HG03196 (cell line): ENCODE measurements around the gene UGT1A10.
"Not testable (repeated sequence)": the region's sequence is repeated elsewhere in the genome, so short reads cannot be mapped to it uniquely, and the experiment has no call there.

Source experiments
- ATAC-seq: cut with Tn5 transposase; IDR thresholded peaks from one replicate; pipeline ENCODE4 v1.9.1; 2021; ENCODE audit not compliant: unreplicated experiment

Gene UGT1A10

DNA sequence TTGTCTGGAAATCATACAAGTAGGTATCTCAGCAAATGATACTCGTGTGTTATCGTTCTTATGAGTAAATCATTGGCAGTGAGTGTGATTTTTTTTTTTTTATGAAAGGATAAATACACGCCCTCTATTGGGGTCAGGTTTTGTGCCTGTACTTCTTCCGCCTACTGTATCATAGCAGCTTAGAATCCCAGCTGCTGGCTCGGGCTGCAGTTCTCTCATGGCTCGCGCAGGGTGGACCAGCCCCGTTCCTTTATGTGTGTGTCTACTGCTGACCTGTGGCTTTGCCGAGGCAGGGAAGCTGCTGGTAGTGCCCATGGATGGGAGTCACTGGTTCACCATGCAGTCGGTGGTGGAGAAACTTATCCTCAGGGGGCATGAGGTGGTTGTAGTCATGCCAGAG lies at the start of gene UGT1A10:
TSS of gene UGT1A10 (plus strand) at position 143 of the 400 bp plus-strand sequence. CDS start at position 218, 75 bp downstream.
- not testable (repeated sequence) for ATAC-seq

DNA sequence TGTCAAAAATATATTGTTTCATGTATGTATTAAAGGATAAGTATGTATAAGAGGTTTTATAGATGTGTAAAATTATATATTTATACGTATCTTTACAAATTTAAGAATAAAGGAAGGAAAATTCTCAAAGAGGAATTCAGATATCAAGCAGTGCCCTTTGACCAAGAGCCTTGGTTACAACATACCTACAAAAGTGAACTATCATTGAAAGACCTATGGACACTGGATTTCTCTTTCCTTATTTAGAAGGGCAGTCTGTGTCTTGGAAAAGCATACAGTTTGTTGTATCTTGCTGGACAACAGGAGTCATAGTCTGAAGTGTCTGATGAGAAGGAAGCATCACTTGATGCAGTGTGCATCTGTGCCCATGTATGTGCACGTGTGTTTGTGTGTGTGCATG lies 47.8 kb upstream of the UGT1A10 start:
- no peak for ATAC-seq

DNA sequence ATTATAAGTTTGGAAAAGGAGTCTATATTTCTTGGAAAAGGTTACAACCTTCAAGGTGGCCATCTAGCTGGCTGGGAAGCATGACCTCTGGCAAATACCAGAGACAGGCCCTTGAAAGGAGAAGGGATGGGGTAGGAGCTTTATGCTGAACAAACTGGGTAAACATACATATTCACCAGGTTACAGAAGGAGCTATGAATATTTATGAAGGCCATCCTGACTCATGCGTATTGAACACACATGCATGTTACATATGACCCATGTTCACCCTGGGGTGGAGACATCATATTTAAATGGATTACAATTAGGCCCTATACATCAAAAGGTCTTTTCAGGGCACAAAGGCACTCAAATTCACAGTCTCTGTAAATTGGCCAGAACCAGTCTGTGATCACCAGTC lies 43.5 kb upstream of the UGT1A10 start:
- ATAC-seq: not testable (repeated sequence)

DNA sequence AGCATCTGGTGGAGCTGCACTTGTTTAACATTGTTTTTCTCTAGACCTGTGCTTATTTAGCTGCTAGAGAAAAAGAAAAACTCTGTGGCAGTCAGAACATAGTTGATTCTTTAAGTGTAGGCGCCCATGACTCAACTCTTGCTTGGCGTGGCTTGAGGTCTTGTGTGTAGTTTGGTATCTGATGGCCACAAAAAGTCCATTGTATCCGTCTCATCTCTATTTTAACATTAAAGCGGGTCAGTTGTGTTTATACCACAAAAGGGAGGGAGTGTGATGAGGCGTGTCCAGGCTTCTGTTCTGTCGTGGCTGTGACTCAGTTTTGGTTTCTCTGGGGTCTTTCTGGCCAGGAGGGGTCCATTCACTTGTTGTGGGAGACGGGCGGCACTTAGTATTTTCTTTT lies 43.0 kb upstream of the UGT1A10 start:
- peak; percentile 56 for ATAC-seq

DNA sequence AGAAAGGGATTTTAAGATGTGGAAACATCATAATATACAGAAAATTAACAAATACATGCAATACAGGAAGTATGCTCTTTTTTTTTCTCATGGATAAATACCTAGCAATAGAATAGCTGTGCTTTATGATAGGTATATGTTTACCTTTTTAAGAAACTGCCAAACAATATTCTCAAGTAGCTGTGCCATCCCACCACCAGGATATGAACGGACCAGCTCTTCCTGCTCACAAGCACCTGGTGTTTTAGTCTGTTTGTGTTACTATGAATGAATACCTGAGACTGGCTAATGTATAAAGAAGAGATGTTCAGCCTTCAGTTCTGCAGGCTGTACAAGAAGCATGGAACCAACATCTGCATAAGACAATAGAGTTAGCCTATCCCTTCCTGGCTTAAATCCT lies 38.7 kb upstream of the UGT1A10 start:
- ATAC-seq: no peak

DNA sequence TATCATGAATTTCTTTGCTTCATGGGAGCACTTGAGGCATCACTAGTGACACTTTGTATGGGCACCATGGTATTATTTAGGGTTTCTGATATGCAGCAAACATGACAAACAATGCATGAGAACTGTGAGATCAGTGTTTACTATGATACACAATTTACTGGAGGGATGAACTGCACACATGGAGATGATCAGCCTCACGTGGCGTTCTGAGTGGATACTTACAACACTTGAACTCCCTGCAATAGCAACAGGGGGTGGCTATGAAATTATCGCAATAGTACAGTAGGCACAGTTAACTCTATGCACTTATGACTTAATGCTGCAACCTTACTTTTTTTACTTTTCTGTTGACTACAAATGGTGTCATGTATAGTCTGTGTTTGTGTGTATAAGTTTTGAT lies 37.3 kb upstream of the UGT1A10 start:
- ATAC-seq: no peak

DNA sequence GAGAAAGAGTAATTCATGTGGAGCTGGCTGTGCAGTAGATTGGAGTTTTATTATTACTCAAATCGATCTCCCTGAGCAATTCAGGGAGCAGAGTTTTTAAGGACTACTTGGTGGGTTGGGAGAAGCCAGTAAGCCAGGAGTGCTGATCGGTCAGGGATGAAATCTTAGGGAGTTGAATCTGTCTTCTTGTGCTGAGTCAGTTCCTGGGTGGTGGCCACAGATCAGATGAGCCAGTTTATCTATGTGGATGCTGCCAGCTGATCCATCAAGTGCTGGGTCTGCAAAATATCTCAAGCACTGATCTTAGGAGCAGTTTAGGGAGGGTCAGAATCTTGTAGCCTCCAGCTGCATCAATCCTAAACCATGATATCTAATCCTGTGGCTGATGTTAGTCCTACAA lies 35.9 kb upstream of the UGT1A10 start:
- no peak for ATAC-seq

DNA sequence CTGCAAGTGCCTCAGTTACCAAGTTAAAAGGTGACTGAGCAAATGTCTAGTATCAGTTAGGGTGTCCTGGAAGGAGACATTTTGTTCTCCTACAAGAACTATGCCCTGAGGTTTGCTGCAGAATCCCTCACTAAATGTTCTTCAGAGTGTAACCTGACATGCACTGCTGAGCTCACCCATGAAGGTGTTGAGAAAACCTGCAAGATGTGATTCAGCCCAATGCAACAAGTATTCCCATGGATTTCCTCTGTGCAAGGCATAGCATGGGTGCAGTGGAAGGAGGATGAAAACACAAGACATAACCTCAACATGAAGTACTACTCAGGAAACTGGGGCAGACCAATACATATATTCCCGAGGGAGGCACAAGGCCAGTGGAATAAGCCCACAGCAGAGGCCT lies 34.2 kb upstream of the UGT1A10 start:
- no peak for ATAC-seq

DNA sequence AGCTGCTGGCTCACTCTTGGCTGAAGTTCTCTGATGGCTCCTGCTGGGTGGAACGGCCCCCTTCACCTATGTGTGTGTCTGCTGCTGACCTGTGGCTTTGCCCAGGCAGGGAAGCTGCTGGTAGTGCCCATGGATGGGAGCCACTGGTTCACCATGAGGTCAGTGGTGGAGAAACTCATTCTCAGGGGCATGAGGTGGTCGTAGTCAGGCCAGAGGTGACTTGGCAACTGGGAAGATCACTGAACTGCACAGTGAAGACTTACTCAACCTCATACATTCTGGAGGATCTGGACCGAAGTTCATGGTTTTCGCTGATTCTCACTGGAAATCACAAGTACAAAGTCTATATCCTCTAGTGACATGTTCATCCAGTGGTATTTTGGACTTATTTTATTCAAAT lies 32.7 kb upstream of the UGT1A10 start:
- ATAC-seq: no peak

DNA sequence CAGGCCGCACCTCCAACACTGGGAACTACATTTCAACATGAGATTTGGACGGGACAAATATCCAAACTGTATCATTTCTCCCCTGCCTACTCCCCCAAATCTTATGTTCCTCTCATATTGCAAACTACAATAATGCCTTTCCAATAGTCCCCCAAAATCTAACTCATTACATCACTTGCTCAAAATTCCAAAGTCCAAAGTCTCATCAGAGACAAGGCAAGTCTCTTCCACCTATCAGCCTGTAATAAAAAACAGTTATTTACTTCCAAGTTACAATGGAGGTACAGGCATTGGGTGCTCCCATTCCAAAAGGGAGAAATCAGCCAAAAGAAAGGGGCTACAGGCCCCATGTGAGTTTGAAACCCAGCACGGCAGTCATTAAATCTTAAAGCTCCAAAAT lies 31.4 kb upstream of the UGT1A10 start:
- ATAC-seq: no peak

DNA sequence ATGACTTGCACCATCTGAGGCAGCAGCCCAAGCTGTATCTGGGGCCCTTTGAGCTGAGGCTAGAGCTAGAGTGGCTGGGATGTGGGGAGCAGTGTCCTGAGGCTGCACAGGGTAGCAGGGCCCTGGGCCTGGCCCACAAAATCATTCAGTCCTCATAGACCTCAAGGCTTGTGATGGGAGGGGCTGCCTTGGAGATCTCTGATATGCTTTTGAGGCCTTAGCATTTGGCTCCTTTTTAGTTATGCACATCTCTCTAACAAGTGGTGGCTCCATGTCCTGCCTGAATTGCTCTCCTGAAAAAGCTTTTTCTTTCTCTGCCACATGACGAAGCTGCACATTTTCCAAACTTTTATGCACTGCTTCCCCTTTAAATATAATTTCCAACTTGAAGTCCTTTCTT lies 30.6 kb upstream of the UGT1A10 start:
- no peak for ATAC-seq

DNA sequence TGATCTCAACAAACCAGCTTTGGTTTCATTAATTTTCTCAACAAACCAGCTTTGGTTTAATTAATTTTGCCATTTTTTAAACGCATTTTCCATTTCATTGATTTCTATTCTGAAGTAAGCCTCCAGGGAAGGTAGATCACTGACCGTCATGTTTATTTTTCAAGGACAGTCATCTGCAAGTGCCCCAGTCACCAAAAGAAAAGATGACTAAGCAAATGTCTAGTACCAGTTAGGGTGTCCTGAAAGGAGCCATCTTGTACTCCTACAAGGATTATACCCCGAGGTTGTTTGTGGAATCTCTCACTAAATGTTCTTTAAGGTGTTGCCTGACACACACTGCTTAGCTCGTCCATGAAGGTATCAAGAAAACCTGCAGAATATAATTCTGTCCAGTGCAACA lies 25.0 kb upstream of the UGT1A10 start:
- ATAC-seq: no peak

DNA sequence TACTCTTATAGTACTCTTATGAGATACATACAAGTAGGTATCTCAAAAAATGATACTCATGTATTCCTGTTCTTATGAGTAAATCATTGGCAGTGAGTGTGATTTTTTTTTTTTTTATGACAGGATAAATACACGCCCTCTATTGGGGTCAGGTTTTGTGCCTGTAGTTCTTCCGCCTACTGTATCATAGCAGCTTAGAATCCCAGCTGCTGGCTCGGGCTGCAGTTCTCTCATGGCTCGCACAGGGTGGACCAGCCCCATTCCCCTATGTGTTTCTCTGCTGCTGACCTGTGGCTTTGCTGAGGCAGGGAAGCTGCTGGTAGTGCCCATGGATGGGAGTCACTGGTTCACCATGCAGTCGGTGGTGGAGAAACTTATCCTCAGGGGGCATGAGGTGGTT lies 18.8 kb upstream of the UGT1A10 start, which contains the start of gene UGT1A8:
TSS of gene UGT1A8 (plus strand) at position 158 of the 400 bp plus-strand sequence. CDS start at position 233, 75 bp downstream.
- ATAC-seq: not testable (repeated sequence)

DNA sequence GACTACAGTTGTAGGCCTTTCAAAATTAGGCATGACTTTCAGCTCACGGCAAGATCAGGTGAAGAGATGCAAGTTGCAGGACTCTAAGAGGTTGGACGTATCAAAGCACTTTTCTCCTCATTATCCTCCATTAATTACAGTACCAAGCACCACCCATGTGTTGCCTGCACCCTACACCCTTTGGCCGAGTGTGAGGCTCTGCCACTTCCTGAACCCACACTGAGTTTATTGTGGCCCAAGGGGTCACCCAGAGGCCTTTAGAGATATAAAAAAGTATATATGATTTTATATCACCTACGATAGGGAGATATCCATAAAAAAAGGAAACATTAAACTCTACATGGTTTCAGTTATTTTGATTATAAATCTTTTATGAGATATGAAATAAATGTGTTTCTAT lies 16.0 kb upstream of the UGT1A10 start:
- no peak for ATAC-seq

DNA sequence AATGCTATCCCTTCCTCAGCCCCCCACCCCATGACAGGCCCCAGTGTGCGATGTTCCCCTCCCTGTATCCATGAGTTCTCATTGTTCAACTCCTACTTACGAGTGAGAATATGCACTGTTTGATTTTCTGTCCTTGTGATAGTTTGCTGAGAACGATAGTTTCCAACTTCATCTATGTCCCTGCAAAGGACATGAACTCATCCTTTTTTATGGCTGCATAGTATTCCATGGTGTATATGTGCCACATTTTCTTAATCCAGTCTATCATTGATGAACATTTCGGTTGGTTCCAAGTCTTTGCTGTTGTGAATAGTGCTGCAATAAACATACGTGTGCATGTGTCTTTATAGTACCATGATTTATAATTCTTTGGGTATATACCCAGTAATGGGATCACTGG lies 14.4 kb upstream of the UGT1A10 start:
- ATAC-seq: not testable (repeated sequence)

DNA sequence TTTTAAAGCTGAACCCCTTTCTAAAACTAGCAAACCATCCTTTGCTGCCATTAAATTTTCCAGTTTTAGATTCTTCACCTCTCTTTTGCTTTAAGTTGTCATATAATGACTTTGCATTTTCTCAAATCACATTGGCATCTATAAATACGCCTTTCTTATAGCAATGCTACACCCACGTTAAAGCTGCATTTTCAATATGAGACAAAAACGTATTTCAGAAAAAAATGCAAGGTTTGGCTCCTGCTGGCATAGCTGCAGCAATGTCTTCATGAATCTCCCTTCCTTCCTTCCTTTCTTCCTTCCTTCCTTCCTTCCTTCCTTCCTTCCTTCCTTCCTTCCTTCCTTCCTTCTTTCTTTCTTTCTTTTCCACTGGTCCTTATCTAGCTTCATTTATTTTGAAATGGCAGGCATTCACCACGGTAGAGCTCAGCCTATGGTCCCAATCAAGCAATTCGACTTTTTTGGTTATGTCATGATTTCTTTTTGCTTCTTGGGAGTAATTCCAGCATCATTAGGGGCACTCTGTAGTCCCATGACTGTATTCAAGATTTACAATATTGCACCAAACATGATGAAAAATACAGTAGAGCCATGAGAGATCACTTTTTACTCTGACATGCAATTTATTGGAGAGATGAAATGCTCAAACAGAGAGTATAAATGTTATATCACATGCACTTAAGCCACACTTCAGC lies 8.8 kb upstream of the UGT1A10 start:
- no peak for ATAC-seq

DNA sequence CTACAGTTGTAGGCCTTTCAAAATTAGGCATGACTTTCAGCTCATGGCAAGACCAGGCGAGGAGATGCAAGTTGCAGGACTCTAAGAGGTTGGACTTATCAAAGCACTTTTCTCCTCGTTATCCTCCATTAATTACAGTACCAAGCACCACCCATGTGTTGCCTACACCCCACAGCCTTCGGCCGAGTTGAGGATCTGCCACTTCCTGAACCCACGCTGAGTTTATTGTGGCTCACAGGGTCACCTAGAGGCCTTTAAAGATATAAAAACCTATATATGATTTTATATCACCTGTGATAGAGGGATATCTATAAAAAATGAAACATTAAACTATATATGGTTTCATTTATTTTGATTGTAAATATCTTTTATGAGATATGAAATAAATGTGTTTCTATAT lies 2.6 kb downstream of the UGT1A10 start:
- ATAC-seq: no peak

DNA sequence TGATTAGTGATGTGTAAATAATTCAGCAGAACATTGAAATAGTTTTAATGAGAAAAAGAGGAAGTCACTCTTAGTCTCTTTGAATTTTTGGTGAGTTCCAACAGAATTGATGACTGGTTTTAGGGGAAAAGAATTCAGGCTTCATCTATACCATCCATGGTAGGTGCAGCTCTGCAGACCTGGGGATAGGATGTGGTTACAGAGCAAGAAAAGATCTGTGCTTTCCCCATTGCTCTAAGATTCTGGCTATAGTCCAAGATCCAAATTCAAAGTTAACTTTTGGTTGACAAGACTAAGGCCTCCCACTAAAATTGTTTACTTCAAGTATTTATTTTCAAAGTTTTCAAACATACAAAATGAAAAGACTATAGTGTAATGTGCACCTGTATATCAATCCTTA lies 3.6 kb downstream of the UGT1A10 start:
- ATAC-seq: no peak

DNA sequence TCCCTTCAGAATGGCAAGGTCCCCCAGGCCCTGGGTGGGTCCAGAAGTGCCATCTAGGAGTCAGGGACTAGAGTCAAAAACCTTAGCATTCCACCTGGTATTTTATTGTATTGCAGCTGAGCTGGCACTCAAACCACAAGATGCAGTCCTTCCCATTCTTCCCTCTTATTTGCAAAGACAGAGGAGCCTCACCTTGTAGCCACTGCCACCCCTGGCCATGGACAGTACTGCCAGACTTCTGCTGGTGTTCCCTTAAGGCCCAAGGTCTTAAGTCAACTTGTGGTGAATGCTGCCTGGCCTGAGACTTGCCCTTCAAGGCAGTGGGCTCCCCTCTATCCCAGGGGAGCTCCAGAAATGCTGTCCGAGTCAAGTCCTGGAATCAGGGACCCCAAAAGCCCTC lies 6.9 kb downstream of the UGT1A10 start:
- ATAC-seq: no peak

DNA sequence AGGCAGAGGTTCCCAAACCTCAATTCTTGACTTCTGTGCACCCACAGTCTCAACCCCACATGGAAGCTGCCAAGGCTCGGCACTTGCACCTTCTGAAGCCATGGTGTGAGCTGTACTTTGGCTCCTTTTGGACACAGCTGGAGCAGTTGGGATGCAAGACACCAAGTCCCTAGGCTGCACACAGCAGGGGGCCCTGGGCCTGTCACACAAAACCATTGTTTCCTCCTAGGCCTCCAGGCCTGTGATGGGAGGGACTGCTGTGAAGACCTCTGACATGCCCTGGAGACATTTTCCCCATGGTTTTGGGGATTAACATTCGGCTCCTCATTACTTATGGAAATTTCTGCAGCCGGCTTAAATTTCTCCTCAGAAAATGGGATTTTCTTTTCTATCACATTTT lies 9.8 kb downstream of the UGT1A10 start:
- ATAC-seq: not testable (repeated sequence)

DNA sequence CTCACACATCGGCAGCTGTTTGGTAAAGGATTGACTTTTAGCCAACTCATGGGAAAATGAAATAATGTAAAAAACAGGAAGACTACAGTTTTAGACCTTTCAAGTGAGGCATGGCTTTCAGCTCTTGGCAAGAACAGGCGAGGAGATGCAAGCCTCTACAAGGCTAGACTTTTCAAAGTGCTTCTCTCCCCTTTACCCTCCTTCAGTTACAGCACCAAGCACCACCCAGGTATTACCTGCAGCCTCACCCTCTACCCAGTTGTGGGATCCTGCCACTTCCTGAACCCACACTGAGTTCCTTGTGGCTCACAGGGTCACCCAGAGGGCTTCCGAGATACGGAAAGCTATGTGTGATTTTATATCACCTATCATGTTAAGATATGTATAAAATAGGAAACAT lies 14.7 kb downstream of the UGT1A10 start:
- ATAC-seq: no peak

DNA sequence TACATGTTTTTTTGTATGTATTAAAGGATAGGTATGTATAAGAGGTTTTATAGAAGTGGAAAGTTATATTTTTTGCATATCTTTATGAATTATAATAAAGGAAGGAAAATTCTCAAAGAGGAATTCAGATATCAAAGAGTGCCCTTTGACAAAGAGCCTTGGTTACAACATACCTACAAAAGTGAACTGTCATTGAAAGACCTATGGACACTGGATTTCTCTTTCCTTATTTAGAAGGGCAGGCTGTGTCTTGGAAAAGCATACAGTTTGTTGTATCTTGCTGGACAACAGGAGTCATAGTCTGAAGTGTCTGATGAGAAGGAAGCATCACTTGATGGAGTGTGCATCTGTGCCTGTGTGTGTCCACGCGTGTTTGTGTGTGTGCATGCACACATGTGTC lies 15.2 kb downstream of the UGT1A10 start:
- ATAC-seq: no peak

DNA sequence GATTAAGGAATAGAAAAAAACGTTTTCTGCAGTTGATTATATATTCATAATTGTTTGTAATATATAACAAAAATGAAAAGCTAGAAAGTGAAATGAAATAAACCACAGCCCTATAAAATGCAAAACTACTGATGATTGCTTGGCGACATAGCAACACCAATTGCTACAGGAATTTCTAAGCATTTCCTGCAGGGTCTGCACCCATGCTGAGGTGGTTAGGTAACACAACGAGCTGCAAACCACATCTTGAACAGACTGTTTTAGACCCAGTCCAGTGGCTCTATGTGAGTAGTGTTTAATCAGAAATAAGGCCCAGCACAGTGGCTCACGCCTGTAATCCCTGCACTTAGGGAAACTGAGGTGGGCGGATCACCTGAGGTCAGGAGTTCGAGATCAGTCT lies 18.3 kb downstream of the UGT1A10 start:
- ATAC-seq: no peak
